ENCODE data around the gene KCNQ4. TPM values are rescaled to one million over a fixed set of nuclear protein-coding genes. Genes with fewer than 3 reads are reported as not detected.

KCNQ4 gene
- total and polyA plus RNA-seq, 2 experiments from 2014 or later = 0.13 to 3.7 TPM

DNA sequence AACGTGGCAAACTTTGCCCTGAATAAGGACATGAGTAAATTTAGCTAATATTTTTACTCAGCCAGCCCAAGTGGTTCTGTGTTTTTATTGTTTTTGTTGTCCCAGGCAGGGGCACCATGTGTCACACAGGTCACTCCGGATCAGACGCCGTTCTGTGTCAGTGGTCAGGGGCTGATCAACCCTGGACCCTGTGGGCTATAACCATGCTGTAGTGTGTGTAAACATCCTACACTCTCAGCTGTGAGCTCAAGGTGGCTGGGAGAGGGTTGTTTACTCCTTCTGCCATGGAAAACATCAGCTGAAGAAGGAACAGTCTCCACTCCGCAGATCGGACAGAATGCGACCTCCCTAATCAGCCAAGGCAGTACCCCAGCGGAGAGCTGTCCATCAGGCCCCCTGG, 26.5 kb upstream of the KCNQ4 start:
- no peak for DNase-seq (ENCODE audit: low read depth in 1 of 2, low spot score in 1 of 2)
- Histone ChIP-seq H3K27me3 (no peaks in the 10 kb centered on the region), H3K36me3 (peaks cover 91% of the 10 kb centered on the region), H3K4me3 (no peak overlapping the region), H3K4me1 (ENCODE audit: low read depth) (no peaks in the 10 kb centered on the region), H3K9me3 (ENCODE audit: low read depth) (no peaks in the 10 kb centered on the region), H3K27ac (peak overlapping the region; percentile 49)
- TF ChIP-seq, protein P1, sequence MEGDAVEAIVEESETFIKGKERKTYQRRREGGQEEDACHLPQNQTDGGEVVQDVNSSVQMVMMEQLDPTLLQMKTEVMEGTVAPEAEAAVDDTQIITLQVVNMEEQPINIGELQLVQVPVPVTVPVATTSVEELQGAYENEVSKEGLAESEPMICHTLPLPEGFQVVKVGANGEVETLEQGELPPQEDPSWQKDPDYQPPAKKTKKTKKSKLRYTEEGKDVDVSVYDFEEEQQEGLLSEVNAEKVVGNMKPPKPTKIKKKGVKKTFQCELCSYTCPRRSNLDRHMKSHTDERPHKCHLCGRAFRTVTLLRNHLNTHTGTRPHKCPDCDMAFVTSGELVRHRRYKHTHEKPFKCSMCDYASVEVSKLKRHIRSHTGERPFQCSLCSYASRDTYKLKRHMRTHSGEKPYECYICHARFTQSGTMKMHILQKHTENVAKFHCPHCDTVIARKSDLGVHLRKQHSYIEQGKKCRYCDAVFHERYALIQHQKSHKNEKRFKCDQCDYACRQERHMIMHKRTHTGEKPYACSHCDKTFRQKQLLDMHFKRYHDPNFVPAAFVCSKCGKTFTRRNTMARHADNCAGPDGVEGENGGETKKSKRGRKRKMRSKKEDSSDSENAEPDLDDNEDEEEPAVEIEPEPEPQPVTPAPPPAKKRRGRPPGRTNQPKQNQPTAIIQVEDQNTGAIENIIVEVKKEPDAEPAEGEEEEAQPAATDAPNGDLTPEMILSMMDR (IDR thresholded peaks at IDR 0.05; ENCODE audit: low read depth, low read length) = no peak

DNA sequence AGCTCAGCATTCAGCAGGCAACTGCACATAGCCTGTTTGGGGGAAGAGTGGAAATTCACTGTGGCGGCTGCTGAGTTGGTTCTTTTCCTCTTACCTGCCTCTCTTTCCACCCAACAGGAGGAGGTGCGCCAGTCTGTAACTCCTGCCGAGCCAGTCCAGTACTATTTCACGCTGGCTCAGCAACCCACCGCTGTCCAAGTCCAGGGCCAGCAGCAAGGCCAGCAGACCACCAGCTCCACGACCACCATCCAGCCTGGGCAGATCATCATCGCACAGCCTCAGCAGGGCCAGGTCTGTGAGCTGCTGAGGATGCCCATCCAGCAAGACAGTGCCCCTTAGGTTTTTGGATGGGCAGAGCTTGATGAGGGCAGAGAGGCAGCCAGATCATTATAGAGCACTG, 25.6 kb upstream of the KCNQ4 start:
- no peaks in the 10 kb centered on the region for H3K4me1 ChIP-seq (ENCODE audit: low read depth)
- H3K4me3 ChIP-seq = no peak overlapping the region
- peaks cover 88% of the 10 kb centered on the region for H3K36me3 ChIP-seq
- H3K9me3 ChIP-seq (ENCODE audit: low read depth) = no peaks in the 10 kb centered on the region
- no peaks in the 10 kb centered on the region for H3K27me3 ChIP-seq
- H3K27ac ChIP-seq = peak overlapping the region; percentile 49
- TF ChIP-seq, protein P1 (IDR thresholded peaks at IDR 0.05; ENCODE audit: low read depth, low read length) = no peak
- no peak for DNase-seq (ENCODE audit: low read depth in 1 of 2, low spot score in 1 of 2)

DNA sequence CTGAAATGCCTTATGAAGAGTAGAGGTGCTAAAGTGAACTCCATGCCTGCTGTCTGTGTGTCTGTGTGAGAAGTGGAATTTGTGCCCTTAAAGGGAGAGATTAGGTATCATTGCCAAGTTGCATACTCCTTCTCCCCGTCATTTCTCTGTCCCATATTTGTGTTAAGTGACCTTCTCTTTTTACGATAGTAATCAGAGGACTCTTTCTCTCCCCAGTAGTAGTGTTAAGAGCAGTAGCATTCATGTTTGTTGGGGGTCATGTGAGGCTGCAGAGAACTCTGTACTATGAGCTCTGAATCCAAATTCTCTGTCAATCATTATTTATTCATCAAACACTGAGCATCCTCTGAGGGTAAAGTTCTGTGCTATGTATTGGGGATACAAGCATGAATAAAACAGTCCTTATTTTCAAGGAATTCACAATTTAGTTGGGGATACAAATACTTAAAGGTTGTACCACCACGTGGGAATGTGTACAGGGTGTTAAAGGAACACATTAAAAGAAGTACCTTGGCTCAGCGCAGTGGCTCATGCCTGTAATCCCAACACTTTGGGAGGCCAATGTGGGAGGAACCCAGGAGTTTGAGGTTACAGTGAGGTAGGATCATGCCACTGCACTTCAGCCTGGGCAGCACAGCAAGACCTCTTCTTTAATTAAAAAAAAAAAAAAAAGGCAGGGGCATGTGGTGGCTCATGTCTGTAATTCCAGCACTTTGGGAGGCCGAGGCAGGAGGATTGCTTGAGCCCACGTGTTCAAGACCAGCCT, 24.8 kb upstream of the KCNQ4 start:
- H3K36me3 ChIP-seq = peaks cover 85% of the 10 kb centered on the region
- no peak for DNase-seq (ENCODE audit: low read depth in 1 of 2, low spot score in 1 of 2)
- TF ChIP-seq, protein P1 (IDR thresholded peaks at IDR 0.05; ENCODE audit: low read depth, low read length) = no peak

DNA sequence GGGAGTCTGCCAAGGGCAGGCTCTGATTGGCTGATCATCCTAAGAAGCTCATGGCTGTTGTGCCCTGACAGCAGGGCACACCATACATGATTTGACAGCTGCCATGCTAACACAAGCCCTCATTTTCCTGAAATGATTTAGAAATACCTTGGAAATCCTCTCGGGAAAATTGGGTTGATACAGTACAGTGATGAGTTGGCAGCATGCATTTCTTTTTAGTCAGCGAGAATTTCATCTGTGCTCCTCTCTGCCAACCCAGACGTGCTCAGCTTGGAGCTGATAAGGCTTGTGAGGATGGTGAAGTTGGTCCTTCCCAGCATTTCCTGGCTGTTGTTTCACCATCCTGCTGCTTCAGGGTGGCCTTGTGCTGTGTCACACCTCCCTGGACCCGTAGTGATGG, 22.6 kb upstream of the KCNQ4 start:
- peak in 1 of 2 donors; percentile 54 for DNase-seq (ENCODE audit: low read depth in 1 of 2, low spot score in 1 of 2)
- Histone ChIP-seq H3K4me3 (no peak overlapping the region), H3K4me1 (ENCODE audit: low read depth) (no peaks in the 10 kb centered on the region), H3K27me3 (no peaks in the 10 kb centered on the region), H3K36me3 (peaks cover 80% of the 10 kb centered on the region), H3K9me3 (ENCODE audit: low read depth) (no peaks in the 10 kb centered on the region), H3K27ac (peak overlapping the region; percentile 7)
- TF ChIP-seq, protein P1 (IDR thresholded peaks at IDR 0.05; ENCODE audit: low read depth, low read length) = no peak

More for the DNA sequence above, 24.8 kb upstream of the KCNQ4 start:
- Histone ChIP-seq H3K9me3 (ENCODE audit: low read depth) (no peaks in the 10 kb centered on the region), H3K4me1 (ENCODE audit: low read depth) (no peaks in the 10 kb centered on the region), H3K4me3 (no peak overlapping the region), H3K27ac (no peak overlapping the region), H3K27me3 (no peaks in the 10 kb centered on the region)

DNA sequence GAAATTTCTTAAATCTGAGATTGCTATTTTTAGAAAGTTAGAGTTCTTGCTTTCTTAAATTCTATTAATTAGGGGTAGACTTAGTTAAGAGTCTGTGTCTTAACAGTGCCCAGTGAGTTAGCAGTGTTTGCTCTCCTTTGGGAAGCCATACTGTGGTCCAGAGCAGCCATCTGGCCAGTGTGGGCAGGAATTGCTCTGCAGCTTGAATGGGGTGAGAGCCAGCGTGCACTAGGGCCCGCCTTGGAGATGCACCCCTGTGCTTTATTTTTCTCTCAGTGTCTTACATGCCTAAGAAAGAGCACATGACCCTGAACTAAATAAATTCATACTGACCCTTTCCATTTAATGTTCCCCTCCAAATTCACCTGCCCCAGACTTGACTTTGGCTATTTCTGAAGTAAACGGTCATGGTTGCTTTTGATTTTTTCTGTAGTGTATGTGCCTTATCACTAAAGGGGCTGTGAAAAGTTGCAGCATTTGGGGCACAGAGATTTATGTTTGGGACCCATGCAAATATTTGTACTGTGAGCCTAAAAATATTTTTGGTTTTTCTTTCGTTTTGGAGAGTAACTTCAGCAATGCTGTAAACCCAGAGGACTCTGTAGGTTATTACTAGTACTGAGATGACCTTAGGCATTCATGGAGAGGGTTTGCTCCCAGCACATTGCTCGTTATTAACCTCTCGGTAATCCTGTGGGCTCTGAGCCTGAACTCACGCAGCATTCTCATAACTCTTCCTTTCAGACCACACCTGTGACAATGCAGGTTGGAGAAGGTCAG, 21.3 kb upstream of the KCNQ4 start:
- TF ChIP-seq, protein P1 (IDR thresholded peaks at IDR 0.05; ENCODE audit: low read depth, low read length) = no peak
- H3K27me3 ChIP-seq = no peaks in the 10 kb centered on the region
- DNase-seq (ENCODE audit: low read depth in 1 of 2, low spot score in 1 of 2) = no peak
- H3K9me3 ChIP-seq (ENCODE audit: low read depth) = no peaks in the 10 kb centered on the region
- no peak overlapping the region for H3K27ac ChIP-seq
- no peaks in the 10 kb centered on the region for H3K4me1 ChIP-seq (ENCODE audit: low read depth)
- no peak overlapping the region for H3K4me3 ChIP-seq
- peaks cover 86% of the 10 kb centered on the region for H3K36me3 ChIP-seq

Measured in cardiac muscle cell (in vitro differentiated cells and primary cell).